Ishikawa (cell line): Measurements from ENCODE around the gene DNAH17.

Experiments
- CEBPB ChIP-seq: IDR thresholded peaks from 2 replicates; pipeline ENCODE4 v1.6.1; 2012
- CREB1 ChIP-seq: IDR thresholded peaks from 2 replicates; pipeline ENCODE4 v1.6.1; 2012; ENCODE audit warnings: low read depth
- EGR1 ChIP-seq: IDR thresholded peaks from 2 replicates; pipeline ENCODE4 v1.6.1; 2012
- EP300 ChIP-seq: IDR thresholded peaks from 2 replicates; pipeline ENCODE4 v1.6.1; 2012; ENCODE audit warnings: borderline replicate concordance
- FOXM1 ChIP-seq: IDR thresholded peaks from 2 replicates; pipeline ENCODE4 v1.6.1; 2012; ENCODE audit warnings: low read depth, borderline replicate concordance
- NFIC ChIP-seq: IDR thresholded peaks from 2 replicates; pipeline ENCODE4 v1.6.1; 2012
- RAD21 ChIP-seq: IDR thresholded peaks from 2 replicates; pipeline ENCODE4 v1.6.1; 2012; ENCODE audit warnings: low read depth
- TAF1 ChIP-seq: IDR thresholded peaks from 2 replicates; pipeline ENCODE4 v1.6.1; 2012; ENCODE audit warnings: low read depth, mild to moderate bottlenecking
- TCF12 ChIP-seq: IDR thresholded peaks from 2 replicates; pipeline ENCODE4 v1.6.1; 2012; ENCODE audit warnings: low read depth
- TEAD4 ChIP-seq: IDR thresholded peaks from 2 replicates; pipeline ENCODE4 v1.6.1; 2012
- YY1 ChIP-seq: IDR thresholded peaks from 2 replicates; pipeline ENCODE4 v1.6.1; 2012; ENCODE audit warnings: low read depth
- ZBTB7A ChIP-seq: IDR thresholded peaks from 2 replicates; pipeline ENCODE4 v1.6.1; 2012; ENCODE audit warnings: low read depth
- TF ChIP-seq, protein P1 (sequence below): IDR thresholded peaks from 2 replicates; pipeline ENCODE4 v1.6.1; 2012; ENCODE audit warnings: low read depth, mild to moderate bottlenecking
- TF ChIP-seq, protein P2 (sequence below): IDR thresholded peaks from 2 replicates; pipeline ENCODE4 v1.6.1; 2012
- TF ChIP-seq, protein P3 (sequence below): IDR thresholded peaks from 2 replicates; pipeline ENCODE4 v1.6.1; 2012

Gene DNAH17

DNA sequence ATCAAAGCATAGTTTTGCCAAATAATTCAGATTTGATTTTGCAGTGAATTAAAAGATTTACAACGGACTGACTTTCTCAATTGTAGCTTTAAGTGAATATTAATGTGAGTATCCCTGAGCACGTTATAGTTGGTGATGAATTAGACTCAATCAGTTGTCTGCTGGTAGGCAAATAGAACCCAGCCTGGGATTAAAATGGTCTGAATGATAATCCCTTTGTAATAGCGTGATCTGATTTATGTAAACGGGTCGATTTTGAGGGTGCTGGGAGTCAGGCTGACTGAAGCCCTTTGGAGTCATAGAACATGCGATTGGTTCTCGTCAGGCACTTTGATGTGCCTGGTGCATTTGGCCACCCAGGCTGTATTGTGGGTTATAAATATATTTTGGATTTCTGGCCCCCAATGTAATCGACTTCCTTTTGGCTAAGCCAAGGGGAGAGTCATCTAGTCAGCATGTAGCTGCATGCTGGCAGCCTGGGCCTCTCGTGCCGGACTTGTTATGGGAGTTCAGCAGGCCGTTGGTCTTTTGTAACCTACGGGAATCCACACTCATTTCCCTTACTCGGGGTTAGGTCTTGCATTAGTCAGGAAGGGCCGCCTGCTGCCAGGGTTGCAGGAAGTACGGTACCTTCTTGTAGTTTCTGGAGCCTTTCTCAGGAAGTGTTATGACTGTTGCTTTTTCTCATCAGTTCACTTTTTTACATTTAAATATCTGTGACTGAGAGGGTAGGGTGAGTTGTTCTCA lies 193.3 kb downstream of the DNAH17 start:
- TF ChIP-seq ZBTB7A (no peak), RAD21 (no peak), NFIC (no peak), EGR1 (no peak), TCF12 (no peak), EP300 (no peak), CREB1 (no peak), FOXM1 (no peak), TEAD4 (no peak), CEBPB (no peak), YY1 (no peak), TAF1 (no peak)
- TF ChIP-seq, protein P1, sequence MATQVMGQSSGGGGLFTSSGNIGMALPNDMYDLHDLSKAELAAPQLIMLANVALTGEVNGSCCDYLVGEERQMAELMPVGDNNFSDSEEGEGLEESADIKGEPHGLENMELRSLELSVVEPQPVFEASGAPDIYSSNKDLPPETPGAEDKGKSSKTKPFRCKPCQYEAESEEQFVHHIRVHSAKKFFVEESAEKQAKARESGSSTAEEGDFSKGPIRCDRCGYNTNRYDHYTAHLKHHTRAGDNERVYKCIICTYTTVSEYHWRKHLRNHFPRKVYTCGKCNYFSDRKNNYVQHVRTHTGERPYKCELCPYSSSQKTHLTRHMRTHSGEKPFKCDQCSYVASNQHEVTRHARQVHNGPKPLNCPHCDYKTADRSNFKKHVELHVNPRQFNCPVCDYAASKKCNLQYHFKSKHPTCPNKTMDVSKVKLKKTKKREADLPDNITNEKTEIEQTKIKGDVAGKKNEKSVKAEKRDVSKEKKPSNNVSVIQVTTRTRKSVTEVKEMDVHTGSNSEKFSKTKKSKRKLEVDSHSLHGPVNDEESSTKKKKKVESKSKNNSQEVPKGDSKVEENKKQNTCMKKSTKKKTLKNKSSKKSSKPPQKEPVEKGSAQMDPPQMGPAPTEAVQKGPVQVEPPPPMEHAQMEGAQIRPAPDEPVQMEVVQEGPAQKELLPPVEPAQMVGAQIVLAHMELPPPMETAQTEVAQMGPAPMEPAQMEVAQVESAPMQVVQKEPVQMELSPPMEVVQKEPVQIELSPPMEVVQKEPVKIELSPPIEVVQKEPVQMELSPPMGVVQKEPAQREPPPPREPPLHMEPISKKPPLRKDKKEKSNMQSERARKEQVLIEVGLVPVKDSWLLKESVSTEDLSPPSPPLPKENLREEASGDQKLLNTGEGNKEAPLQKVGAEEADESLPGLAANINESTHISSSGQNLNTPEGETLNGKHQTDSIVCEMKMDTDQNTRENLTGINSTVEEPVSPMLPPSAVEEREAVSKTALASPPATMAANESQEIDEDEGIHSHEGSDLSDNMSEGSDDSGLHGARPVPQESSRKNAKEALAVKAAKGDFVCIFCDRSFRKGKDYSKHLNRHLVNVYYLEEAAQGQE, result no peak
- TF ChIP-seq, protein P2, sequence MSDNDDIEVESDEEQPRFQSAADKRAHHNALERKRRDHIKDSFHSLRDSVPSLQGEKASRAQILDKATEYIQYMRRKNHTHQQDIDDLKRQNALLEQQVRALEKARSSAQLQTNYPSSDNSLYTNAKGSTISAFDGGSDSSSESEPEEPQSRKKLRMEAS, result no peak
- TF ChIP-seq, protein P3, sequence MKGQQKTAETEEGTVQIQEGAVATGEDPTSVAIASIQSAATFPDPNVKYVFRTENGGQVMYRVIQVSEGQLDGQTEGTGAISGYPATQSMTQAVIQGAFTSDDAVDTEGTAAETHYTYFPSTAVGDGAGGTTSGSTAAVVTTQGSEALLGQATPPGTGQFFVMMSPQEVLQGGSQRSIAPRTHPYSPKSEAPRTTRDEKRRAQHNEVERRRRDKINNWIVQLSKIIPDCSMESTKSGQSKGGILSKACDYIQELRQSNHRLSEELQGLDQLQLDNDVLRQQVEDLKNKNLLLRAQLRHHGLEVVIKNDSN, result no peak

DNA sequence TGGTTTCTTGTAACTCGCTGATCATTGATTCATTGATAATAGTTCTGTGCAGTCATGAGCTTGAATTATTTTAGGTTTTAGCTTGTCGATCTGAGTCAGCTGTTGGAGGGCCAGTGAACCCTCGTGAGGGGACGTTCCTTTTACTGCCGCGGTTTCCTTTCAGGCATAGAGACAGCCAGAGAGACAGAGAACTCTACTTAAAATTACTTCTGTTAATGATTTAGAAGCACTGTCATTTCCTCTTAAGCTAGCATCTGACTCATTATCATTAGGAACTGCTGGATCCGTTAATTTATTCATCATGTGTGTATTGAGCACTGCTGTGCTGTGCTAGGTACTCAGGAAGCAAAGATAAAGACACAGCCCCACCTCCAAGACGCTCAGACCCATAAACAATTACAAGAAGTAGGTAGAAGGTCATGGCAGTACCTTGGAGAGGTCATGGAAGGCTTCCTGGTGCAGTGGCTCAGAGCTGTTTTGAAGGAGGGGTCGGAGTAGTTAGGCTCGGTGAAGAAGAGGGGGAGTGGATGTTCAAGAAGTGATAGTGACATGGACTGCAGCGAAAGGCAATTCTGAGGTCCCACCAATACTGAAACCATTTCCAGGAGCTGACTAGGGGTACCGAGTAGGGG lies 195.5 kb downstream of the DNAH17 start:
- no peak for TF ChIP-seq CREB1
- TF ChIP-seq, protein P1, result peak; percentile 62

DNA sequence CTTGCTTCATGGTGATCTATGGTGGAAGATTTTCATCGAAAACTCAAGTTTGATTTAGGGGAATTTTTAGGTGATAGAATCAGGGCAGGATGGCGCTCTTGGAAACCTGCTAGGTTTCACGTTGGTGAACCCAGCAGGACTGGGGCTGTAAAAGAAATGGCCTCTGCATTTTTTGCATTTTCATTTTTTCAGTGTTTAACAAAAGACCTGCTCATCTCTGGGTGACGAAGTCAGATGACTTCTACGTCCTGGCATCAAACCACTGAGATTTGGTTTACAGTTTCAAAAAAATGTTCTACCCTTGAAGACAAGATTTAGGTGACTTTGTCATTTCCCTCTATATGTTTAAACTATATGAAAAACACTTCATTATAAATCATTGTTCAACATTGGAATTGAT lies 196.8 kb downstream of the DNAH17 start:
- TF ChIP-seq RAD21, result no peak
- TF ChIP-seq, protein P2, result no peak

DNA sequence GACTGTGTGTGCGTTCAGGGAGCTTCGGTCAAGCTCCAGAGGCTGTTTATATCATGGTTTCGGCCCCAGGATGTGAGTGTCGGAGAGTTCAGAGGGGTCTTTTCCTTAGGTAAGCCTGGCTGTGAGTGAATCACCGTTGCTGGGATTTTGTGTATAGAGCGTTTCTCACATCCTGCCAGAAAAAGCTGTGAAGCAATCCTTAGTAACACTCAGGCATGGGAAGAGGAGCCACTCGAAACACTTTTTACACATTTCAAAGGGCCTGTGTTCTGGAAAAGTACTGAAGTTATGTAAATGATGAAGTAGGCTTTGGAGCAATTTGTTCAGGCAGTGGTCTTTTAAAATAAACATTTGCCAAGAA lies 198.1 kb downstream of the DNAH17 start:
- TF ChIP-seq, protein P2, result no peak
- no peak for TF ChIP-seq EP300
- no peak for TF ChIP-seq TEAD4
- no peak for TF ChIP-seq CREB1
- no peak for TF ChIP-seq TAF1
- no peak for TF ChIP-seq TCF12
- TF ChIP-seq EGR1, result no peak
- TF ChIP-seq NFIC, result no peak

DNA sequence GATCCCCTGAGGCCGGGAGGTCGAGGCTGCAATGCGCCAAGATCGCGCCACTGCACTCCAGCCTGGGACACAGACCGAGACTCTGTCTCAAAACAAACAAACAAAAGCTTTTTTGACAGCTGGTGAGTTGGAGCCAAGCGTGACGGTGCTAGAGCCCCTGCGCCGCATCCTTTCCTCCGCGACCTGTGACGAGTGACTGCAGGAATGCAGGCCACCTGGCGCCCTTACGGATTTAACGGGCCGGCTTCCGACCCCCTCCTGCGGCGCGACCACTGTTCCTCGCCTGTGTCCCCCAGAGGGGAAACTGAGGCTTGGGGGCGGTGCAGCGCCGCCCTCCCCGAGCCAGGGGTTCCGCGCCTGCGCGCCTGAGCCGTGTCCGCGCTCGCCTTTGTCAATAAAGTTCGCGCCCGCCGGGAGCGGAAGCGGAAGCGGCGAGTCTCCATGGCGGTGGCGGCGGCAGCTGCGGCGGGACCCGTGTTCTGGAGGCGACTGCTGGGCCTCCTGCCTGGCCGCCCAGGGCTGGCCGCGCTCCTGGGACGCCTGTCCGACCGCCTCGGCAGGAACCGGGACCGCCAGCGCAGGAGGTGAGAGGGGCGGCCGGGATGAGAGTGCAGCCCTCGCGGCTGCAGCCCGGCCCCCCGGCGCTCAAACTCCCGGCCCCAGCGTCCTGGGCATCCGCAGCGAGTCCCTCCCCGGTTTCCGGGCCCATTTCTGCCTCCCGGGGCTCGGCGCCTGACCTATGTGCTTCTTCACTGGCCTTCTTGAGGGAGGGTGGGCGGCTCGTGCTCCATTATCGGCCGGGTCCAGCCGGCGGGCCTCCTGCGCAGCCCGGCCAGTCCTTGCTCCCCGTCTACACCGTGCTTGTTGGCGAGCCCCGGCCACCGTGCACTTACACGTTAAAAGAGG lies 198.7 kb downstream of the DNAH17 start, which contains the start of gene PGS1:
PGS1 (plus strand) TSS at position 425 of the 906 bp plus-strand sequence; CDS start at position 442, 17 bp downstream.
- TF ChIP-seq TCF12 (peak; percentile 82), EP300 (peak; percentile 59; the same call in 1 of the 2 replicates), TEAD4 (0 out of 2 replicates have a peak, but pooled peaks have one; percentile 17), YY1 (peak; percentile 93), NFIC (peak; percentile 35; the same call in 1 of the 2 replicates), EGR1 (peak; percentile 46; the same call in 1 of the 2 replicates), FOXM1 (no peak), ZBTB7A (no peak), TAF1 (peak; percentile 93)
- TF ChIP-seq, protein P3, result no peak
- TF ChIP-seq, protein P1, result 0 out of 2 replicates have a peak, but pooled peaks have one; percentile 9
- TF ChIP-seq, protein P2, result peak; percentile 83
